ENCODE measurements around the gene ETNK2.
A peak's percentile ranks its signal among the peaks of the same experiment; 100 is the strongest.

ETNK2 gene

GRCh38 chr1:204088596-204088995 is 63.2 kb downstream of the ETNK2 start:
- H3K4me1 ChIP-seq (ENCODE audit: control insufficient read depth in 2 of 2, insufficient read depth in 1 of 2, low read depth in 1 of 2, low read length in 2 of 2), result peaks cover 49 to 55% of the 10 kb centered on the region in 2 donors
- H3K36me3 ChIP-seq (replicated peaks in 1 of 2; ENCODE audit: control insufficient read depth in 2 of 2, insufficient read depth in 2 of 2, low read length in 2 of 2), result peaks cover 0 to 16% of the 10 kb centered on the region in 2 donors
- H4K8ac ChIP-seq (ENCODE audit: low read depth, low read length), result no peak overlapping the region
- H3K4me3 ChIP-seq (ENCODE audit: low read length in 2 of 2), result no peak overlapping the region
- H3K4ac ChIP-seq (ENCODE audit: low read length), result no peak overlapping the region
- H3K9me3 ChIP-seq (replicated peaks in 1 of 2; ENCODE audit: control insufficient read depth in 2 of 2, insufficient read depth in 1 of 2, low read depth in 1 of 2, low read length in 2 of 2), result no peaks in the 10 kb centered on the region
- peaks cover 2% of the 10 kb centered on the region for H3K79me1 ChIP-seq (ENCODE audit: low read depth, low read length)
- peak overlapping the region; percentile 36 for H2AK5ac ChIP-seq (ENCODE audit: low read depth, low read length)
- H3K23ac ChIP-seq (ENCODE audit: low read depth, low read length, poor library complexity), result no peak overlapping the region
- H2BK5ac ChIP-seq (ENCODE audit: low read length), result no peak overlapping the region
- peak overlapping the region; percentile 34 for H2BK12ac ChIP-seq (ENCODE audit: low read length)
- no peak overlapping the region for H2BK120ac ChIP-seq (ENCODE audit: low read depth, low read length)
- H3K14ac ChIP-seq (ENCODE audit: low read length), result no peak overlapping the region
- no peak overlapping the region for H3K4me2 ChIP-seq (ENCODE audit: insufficient read depth, low read length, poor library complexity, severe bottlenecking)
- peak overlapping the region; percentile 25 for H3K18ac ChIP-seq (ENCODE audit: low read length)
- H4K91ac ChIP-seq (ENCODE audit: low read depth, low read length, poor library complexity), result no peak overlapping the region
- no peaks in the 10 kb centered on the region for H3K27me3 ChIP-seq (ENCODE audit: control insufficient read depth in 3 of 3, insufficient read depth in 3 of 3, low read depth in 1 of 3, low read length in 3 of 3)
- H2BK15ac ChIP-seq (ENCODE audit: low read length), result peak overlapping the region; percentile 41
- no peak overlapping the region for H3K9ac ChIP-seq (ENCODE audit: low read depth, low read length, poor library complexity)
- no CpG with 5 or more reads among the region's 8 CpGs for WGBS, 2 donors (ENCODE audit: extremely low coverage in 2 of 2, insufficient read length in 2 of 2, insufficient replicate concordance in 1 of 2)
- H3K27ac ChIP-seq (replicated peaks; ENCODE audit: low read length), result no peak overlapping the region
- H2AFZ ChIP-seq (ENCODE audit: low read length), result no peak overlapping the region
- DNase-seq (ENCODE audit: low spot score), result no peak

- H3K23ac ChIP-seq (ENCODE audit: low read depth, low read length, poor library complexity), result no peak overlapping the region
- no peak overlapping the region for H3K4me2 ChIP-seq (ENCODE audit: insufficient read depth, low read length, poor library complexity, severe bottlenecking)
- H3K36me3 ChIP-seq (replicated peaks in 1 of 2; ENCODE audit: control insufficient read depth in 2 of 2, insufficient read depth in 2 of 2, low read length in 2 of 2), result peaks cover 0 to 21% of the 10 kb centered on the region in 2 donors
- WGBS, 2 donors (ENCODE audit: extremely low coverage in 2 of 2, insufficient read length in 2 of 2, insufficient replicate concordance in 1 of 2), result no CpG with 5 or more reads among the region's 7 CpGs
- H3K9me3 ChIP-seq (replicated peaks in 1 of 2; ENCODE audit: control insufficient read depth in 2 of 2, insufficient read depth in 1 of 2, low read depth in 1 of 2, low read length in 2 of 2), result no peaks in the 10 kb centered on the region
- H2BK12ac ChIP-seq (ENCODE audit: low read length), result no peak overlapping the region
- peak overlapping the region; percentile 66 for H2AK5ac ChIP-seq (ENCODE audit: low read depth, low read length)
- H3K9ac ChIP-seq (ENCODE audit: low read depth, low read length, poor library complexity), result no peak overlapping the region
- H2AFZ ChIP-seq (ENCODE audit: low read length), result no peak overlapping the region
- peaks cover 2% of the 10 kb centered on the region for H3K79me1 ChIP-seq (ENCODE audit: low read depth, low read length)
- H3K14ac ChIP-seq (ENCODE audit: low read length), result no peak overlapping the region
- H2BK15ac ChIP-seq (ENCODE audit: low read length), result no peak overlapping the region
- no peak overlapping the region for H3K4me3 ChIP-seq (ENCODE audit: low read length in 2 of 2)
- H3K4ac ChIP-seq (ENCODE audit: low read length), result no peak overlapping the region
- H3K27me3 ChIP-seq (ENCODE audit: control insufficient read depth in 3 of 3, insufficient read depth in 3 of 3, low read depth in 1 of 3, low read length in 3 of 3), result no peaks in the 10 kb centered on the region
- no peak overlapping the region for H4K8ac ChIP-seq (ENCODE audit: low read depth, low read length)
- no peak overlapping the region for H2BK120ac ChIP-seq (ENCODE audit: low read depth, low read length)
- H3K18ac ChIP-seq (ENCODE audit: low read length), result peak overlapping the region; percentile 54
- no peak overlapping the region for H3K27ac ChIP-seq (replicated peaks; ENCODE audit: low read length)
- no peak for DNase-seq (ENCODE audit: low spot score)
- H3K4me1 ChIP-seq (ENCODE audit: control insufficient read depth in 2 of 2, insufficient read depth in 1 of 2, low read depth in 1 of 2, low read length in 2 of 2), result peaks cover 50% of the 10 kb centered on the region in 2 donors
- H2BK5ac ChIP-seq (ENCODE audit: low read length), result no peak overlapping the region
- no peak overlapping the region for H4K91ac ChIP-seq (ENCODE audit: low read depth, low read length, poor library complexity)
Observed at GRCh38 chr1:204087893-204088528, 63.8 kb downstream of the ETNK2 start.

DNA sequence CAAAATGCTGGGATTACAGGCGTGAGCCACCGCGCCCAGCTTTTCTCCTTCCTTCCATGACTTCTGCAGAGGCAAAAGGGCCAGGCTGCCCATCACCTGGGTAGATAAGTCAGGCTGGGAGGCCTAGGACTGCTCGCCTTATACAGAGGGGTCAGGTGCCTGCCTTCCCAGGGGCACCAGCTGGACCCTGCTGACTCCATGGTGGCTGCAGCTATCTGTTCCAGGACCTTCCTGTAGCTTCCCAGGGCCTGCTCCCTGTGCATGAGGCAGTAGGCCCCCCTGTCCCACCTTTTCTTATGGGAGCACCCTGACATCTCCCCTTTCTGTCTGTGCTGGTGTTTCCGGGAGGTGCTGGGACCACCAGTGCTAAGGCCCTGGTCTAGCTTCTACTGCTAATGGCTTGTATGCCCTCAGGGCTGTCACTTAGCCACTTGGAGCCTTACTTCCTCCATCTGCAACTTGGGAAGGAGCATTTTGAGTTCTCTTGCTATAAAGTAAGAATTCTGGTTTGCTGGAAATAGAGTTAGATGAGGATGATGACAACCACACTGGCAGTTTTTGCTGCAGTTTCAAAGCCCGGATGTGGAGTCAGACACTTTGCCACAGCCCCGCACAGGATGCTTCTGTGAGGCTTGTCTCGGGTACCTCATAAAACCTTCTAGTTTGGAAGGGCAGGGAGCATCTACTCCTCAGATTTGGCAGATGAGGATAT is 64.5 kb downstream of the ETNK2 start:
- WGBS, 2 donors (ENCODE audit: extremely low coverage in 2 of 2, insufficient read length in 2 of 2, insufficient replicate concordance in 1 of 2), result no CpG with 5 or more reads among the region's 8 CpGs
- no peak overlapping the region for H2AFZ ChIP-seq (ENCODE audit: low read length)
- H4K8ac ChIP-seq (ENCODE audit: low read depth, low read length), result no peak overlapping the region
- no peak overlapping the region for H3K23ac ChIP-seq (ENCODE audit: low read depth, low read length, poor library complexity)
- peaks cover 0 to 24% of the 10 kb centered on the region in 2 donors for H3K36me3 ChIP-seq (replicated peaks in 1 of 2; ENCODE audit: control insufficient read depth in 2 of 2, insufficient read depth in 2 of 2, low read length in 2 of 2)
- no peak overlapping the region for H3K9ac ChIP-seq (ENCODE audit: low read depth, low read length, poor library complexity)
- H4K91ac ChIP-seq (ENCODE audit: low read depth, low read length, poor library complexity), result peak overlapping the region; percentile 57
- peaks cover 2% of the 10 kb centered on the region for H3K79me1 ChIP-seq (ENCODE audit: low read depth, low read length)
- no peak overlapping the region for H3K27ac ChIP-seq (replicated peaks; ENCODE audit: low read length)
- no peak overlapping the region for H3K18ac ChIP-seq (ENCODE audit: low read length)
- H3K4me1 ChIP-seq (ENCODE audit: control insufficient read depth in 2 of 2, insufficient read depth in 1 of 2, low read depth in 1 of 2, low read length in 2 of 2), result peaks cover 45 to 49% of the 10 kb centered on the region in 2 donors
- no peak overlapping the region for H2BK15ac ChIP-seq (ENCODE audit: low read length)
- H3K4me3 ChIP-seq (ENCODE audit: low read length in 2 of 2), result no peak overlapping the region
- H3K27me3 ChIP-seq (ENCODE audit: control insufficient read depth in 3 of 3, insufficient read depth in 3 of 3, low read depth in 1 of 3, low read length in 3 of 3), result no peaks in the 10 kb centered on the region
- peak overlapping the region; percentile 48 for H3K14ac ChIP-seq (ENCODE audit: low read length)
- H2AK5ac ChIP-seq (ENCODE audit: low read depth, low read length), result peak overlapping the region; percentile 66
- H3K4ac ChIP-seq (ENCODE audit: low read length), result no peak overlapping the region
- H2BK12ac ChIP-seq (ENCODE audit: low read length), result no peak overlapping the region
- H2BK5ac ChIP-seq (ENCODE audit: low read length), result no peak overlapping the region
- DNase-seq (ENCODE audit: low spot score), result no peak
- no peak overlapping the region for H3K4me2 ChIP-seq (ENCODE audit: insufficient read depth, low read length, poor library complexity, severe bottlenecking)
- H3K9me3 ChIP-seq (replicated peaks in 1 of 2; ENCODE audit: control insufficient read depth in 2 of 2, insufficient read depth in 1 of 2, low read depth in 1 of 2, low read length in 2 of 2), result no peaks in the 10 kb centered on the region
- no peak overlapping the region for H2BK120ac ChIP-seq (ENCODE audit: low read depth, low read length)

- no peak overlapping the region for H2BK120ac ChIP-seq (ENCODE audit: low read depth, low read length)
- no peak overlapping the region for H3K18ac ChIP-seq (ENCODE audit: low read length)
- no peak overlapping the region for H2BK12ac ChIP-seq (ENCODE audit: low read length)
- WGBS, 2 donors (ENCODE audit: extremely low coverage in 2 of 2, insufficient read length in 2 of 2, insufficient replicate concordance in 1 of 2), result no CpG with 5 or more reads among the region's 7 CpGs
- peaks cover 45 to 46% of the 10 kb centered on the region in 2 donors for H3K4me1 ChIP-seq (ENCODE audit: control insufficient read depth in 2 of 2, insufficient read depth in 1 of 2, low read depth in 1 of 2, low read length in 2 of 2)
- no peak overlapping the region for H3K23ac ChIP-seq (ENCODE audit: low read depth, low read length, poor library complexity)
- no peak overlapping the region for H3K4me2 ChIP-seq (ENCODE audit: insufficient read depth, low read length, poor library complexity, severe bottlenecking)
- H2BK15ac ChIP-seq (ENCODE audit: low read length), result no peak overlapping the region
- no peak overlapping the region for H3K4me3 ChIP-seq (ENCODE audit: low read length in 2 of 2)
- no peak overlapping the region for H4K91ac ChIP-seq (ENCODE audit: low read depth, low read length, poor library complexity)
- no peak overlapping the region for H2AK5ac ChIP-seq (ENCODE audit: low read depth, low read length)
- DNase-seq (ENCODE audit: low spot score), result no peak
- H4K8ac ChIP-seq (ENCODE audit: low read depth, low read length), result no peak overlapping the region
- H3K9ac ChIP-seq (ENCODE audit: low read depth, low read length, poor library complexity), result no peak overlapping the region
- H3K9me3 ChIP-seq (replicated peaks in 1 of 2; ENCODE audit: control insufficient read depth in 2 of 2, insufficient read depth in 1 of 2, low read depth in 1 of 2, low read length in 2 of 2), result no peaks in the 10 kb centered on the region
- no peak overlapping the region for H2BK5ac ChIP-seq (ENCODE audit: low read length)
- peaks cover 0 to 24% of the 10 kb centered on the region in 2 donors for H3K36me3 ChIP-seq (replicated peaks in 1 of 2; ENCODE audit: control insufficient read depth in 2 of 2, insufficient read depth in 2 of 2, low read length in 2 of 2)
- no peak overlapping the region for H3K4ac ChIP-seq (ENCODE audit: low read length)
- H2AFZ ChIP-seq (ENCODE audit: low read length), result no peak overlapping the region
- H3K27me3 ChIP-seq (ENCODE audit: control insufficient read depth in 3 of 3, insufficient read depth in 3 of 3, low read depth in 1 of 3, low read length in 3 of 3), result no peaks in the 10 kb centered on the region
- H3K79me1 ChIP-seq (ENCODE audit: low read depth, low read length), result peaks cover 2% of the 10 kb centered on the region
- H3K14ac ChIP-seq (ENCODE audit: low read length), result no peak overlapping the region
- no peak overlapping the region for H3K27ac ChIP-seq (replicated peaks; ENCODE audit: low read length)
Observed at GRCh38 chr1:204085876-204086275, 66.0 kb downstream of the ETNK2 start.

All from neuronal stem cell (in vitro differentiated cells).